Measurements from ENCODE around the gene CTAG1B.
"Not testable (repeated sequence)": the region's sequence is repeated elsewhere in the genome, so short reads cannot be mapped to it uniquely, and the experiment has no call there.

The CTAG1B gene

DNA sequence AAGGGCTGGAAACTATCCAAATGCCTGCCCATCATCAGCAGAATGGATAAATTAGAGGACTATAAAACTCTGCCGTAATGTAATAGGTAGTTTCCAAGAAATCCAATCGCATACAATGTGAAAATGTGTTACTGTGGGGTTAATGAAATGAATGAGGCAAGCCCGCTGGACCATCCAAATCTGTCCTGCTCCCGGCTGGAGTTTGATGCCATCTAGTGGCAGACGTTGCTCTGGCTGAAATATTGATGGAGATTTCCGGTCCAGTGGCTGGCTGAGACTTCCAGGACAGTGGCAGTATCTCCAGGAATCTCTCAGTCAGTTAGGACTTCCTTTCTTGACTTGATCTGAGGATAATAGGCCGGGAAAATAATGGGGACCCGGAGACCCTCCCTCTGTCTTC lies 36.1 kb downstream of the CTAG1B start:
- not testable (repeated sequence) for DNase-seq

DNA sequence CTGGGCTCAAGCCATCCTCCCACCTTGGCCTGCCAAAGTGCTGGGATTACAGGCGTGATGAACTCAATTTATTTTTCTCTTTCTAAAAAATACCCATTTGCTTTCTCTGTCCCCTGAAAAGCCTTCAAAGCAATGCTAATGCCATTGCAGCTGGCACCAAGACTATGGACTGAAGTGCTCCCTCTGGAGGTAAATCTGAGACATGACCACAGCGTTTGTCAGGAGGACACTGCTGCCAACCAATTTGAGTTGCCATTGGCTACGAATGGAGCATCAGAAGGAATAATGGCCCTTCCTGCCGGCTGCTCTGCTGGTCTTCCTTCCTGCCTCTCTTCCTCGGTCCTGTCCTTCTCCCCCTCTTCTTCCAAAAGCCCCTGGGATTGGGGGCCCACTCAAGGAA lies 44.0 kb downstream of the CTAG1B start:
- DNase-seq, result not testable (repeated sequence)

DNA sequence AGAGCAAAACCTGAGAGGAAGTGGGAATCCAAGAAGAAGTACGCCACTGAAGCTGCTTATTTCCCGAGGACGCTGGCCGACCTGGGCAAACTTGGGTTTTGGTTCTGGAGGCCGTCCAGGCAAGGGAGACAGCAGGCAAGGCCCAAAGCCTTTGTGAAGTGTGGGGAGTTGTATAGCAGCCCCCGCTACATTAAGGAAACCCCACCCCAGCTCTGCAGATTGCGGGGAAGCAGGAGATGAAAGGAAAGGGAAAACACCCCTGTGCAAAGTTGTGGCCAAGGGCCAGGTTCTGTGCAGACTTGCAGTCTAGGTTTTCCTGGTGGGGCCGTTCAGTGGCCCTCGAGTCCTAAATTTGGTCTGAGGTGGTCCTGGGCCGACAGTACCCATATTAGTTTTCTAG lies 46.0 kb downstream of the CTAG1B start:
- not testable (repeated sequence) for DNase-seq

DNA sequence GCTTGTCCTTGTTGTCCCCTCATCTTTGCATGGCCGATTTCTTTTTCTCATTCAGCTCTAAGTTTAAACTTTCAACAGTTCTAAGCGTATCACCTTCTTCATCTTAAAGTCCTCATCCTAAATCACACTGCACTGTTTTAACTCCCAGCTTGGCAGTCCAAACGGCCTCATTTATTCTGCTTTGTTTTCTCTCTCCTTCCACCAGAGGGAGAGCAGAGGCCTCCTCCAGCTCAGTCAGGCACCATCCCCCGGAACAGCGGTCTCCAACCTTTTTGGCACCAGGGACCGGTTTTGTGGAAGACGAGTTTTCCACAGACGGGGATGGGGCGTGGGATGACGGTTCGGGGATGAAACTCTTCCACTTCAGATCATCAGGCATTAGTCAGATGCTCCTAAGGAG lies 48.7 kb downstream of the CTAG1B start:
- not testable (repeated sequence) for DNase-seq
